Measurements from ENCODE around the gene PPP1R7.

- TF ChIP-seq, protein P1, sequence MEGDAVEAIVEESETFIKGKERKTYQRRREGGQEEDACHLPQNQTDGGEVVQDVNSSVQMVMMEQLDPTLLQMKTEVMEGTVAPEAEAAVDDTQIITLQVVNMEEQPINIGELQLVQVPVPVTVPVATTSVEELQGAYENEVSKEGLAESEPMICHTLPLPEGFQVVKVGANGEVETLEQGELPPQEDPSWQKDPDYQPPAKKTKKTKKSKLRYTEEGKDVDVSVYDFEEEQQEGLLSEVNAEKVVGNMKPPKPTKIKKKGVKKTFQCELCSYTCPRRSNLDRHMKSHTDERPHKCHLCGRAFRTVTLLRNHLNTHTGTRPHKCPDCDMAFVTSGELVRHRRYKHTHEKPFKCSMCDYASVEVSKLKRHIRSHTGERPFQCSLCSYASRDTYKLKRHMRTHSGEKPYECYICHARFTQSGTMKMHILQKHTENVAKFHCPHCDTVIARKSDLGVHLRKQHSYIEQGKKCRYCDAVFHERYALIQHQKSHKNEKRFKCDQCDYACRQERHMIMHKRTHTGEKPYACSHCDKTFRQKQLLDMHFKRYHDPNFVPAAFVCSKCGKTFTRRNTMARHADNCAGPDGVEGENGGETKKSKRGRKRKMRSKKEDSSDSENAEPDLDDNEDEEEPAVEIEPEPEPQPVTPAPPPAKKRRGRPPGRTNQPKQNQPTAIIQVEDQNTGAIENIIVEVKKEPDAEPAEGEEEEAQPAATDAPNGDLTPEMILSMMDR (IDR thresholded peaks at IDR 0.05): no peak
- TF ChIP-seq POLR2A (IDR thresholded peaks at IDR 0.05): no peak
Observed at GRCh38 chr2:241200822-241201395, 50.6 kb downstream of the PPP1R7 start.
